HG03342 (cell line): ENCODE measurements around the gene CXXC4.

ENCODE experiments used
- ATAC-seq: cut with Tn5 transposase; IDR thresholded peaks from one replicate; pipeline ENCODE4 v1.9.1; 2021; ENCODE audit warnings: mild to moderate bottlenecking, moderate library complexity; ENCODE audit not compliant: unreplicated experiment

Gene CXXC4

GRCh38 chr4:104424475-104424941, 70.2 kb downstream of the CXXC4 start:
- no peak for ATAC-seq

DNA sequence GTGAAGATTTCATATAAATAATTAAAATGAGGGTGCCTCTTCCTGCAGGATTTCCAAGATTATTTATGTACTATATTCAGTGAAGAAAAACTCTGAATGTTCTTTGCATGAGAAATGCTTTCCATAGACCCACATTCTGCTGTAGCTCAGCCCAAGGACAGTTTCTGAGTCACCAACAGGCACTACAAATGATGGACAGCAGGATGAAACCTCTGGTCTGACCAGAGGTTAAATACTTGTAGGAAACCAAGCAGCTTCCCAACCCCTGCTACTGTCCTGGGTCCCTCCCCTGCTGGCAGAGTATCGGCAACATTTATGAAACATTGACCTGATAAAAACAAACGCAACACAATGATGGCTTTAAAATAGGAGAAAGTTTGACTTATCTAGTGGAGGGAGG, 73.1 kb downstream of the CXXC4 start:
- ATAC-seq = no peak

- no peak for ATAC-seq
Observed at GRCh38 chr4:104420766-104421165, 73.9 kb downstream of the CXXC4 start.
